ENCODE measurements around the gene OR2B3.

DNA sequence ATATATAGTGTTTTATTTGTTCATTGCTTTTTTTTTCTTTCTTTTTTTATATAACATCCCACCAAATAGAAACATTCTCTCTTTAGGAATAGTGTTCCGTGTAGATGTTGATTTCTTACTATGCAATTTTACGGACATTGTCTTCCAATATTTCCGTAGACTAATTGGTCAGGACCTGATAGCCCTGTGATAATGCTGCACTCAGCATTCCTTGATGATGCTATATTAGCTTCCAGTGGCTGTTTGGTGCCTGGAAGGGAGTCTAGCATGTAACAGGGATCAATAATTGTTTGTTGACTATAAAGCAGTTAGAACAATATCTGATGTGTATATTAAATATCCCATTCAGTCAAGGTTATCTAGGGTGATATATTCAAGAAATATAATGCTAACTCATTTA is 35.4 kb downstream of the OR2B3 start:
- no peak for TF ChIP-seq SP1 (IDR thresholded peaks at IDR 0.05; ENCODE audit: low read depth)
- TF ChIP-seq POLR2AphosphoS5 (IDR thresholded peaks at IDR 0.05; ENCODE audit: low read depth, low read length), result no peak
- no peak for TF ChIP-seq ZNF274 (IDR thresholded peaks at IDR 0.05; ENCODE audit: low read depth, low read length)
- TF ChIP-seq, protein P1, sequence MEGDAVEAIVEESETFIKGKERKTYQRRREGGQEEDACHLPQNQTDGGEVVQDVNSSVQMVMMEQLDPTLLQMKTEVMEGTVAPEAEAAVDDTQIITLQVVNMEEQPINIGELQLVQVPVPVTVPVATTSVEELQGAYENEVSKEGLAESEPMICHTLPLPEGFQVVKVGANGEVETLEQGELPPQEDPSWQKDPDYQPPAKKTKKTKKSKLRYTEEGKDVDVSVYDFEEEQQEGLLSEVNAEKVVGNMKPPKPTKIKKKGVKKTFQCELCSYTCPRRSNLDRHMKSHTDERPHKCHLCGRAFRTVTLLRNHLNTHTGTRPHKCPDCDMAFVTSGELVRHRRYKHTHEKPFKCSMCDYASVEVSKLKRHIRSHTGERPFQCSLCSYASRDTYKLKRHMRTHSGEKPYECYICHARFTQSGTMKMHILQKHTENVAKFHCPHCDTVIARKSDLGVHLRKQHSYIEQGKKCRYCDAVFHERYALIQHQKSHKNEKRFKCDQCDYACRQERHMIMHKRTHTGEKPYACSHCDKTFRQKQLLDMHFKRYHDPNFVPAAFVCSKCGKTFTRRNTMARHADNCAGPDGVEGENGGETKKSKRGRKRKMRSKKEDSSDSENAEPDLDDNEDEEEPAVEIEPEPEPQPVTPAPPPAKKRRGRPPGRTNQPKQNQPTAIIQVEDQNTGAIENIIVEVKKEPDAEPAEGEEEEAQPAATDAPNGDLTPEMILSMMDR (IDR thresholded peaks at IDR 0.05 in 2 of 3, conservative IDR thresholded peaks at IDR 0.05 in 1 of 3; ENCODE audit: borderline replicate concordance in 1 of 3, insufficient read depth in 1 of 3, low read depth in 2 of 3, low read length in 2 of 3), result no peak
- no peak for TF ChIP-seq POLR2A (IDR thresholded peaks at IDR 0.05; ENCODE audit: borderline replicate concordance, extremely low read depth, insufficient read depth, insufficient read length)
- TF ChIP-seq, protein P2, sequence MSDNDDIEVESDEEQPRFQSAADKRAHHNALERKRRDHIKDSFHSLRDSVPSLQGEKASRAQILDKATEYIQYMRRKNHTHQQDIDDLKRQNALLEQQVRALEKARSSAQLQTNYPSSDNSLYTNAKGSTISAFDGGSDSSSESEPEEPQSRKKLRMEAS (IDR thresholded peaks at IDR 0.05), result no peak
- TF ChIP-seq EZH2 (IDR thresholded peaks at IDR 0.05), result no peak

Measured in HCT116 (cell line).